DMS53 treated with DMSO at 0.1 percent for 48 hours (cell line): ENCODE results near the gene DIABLO.
"Not testable (repeated sequence)": the region's sequence is repeated elsewhere in the genome, so short reads cannot be mapped to it uniquely, and the experiment has no call there.

Source experiments
- DNase-seq: peaks from one replicate; lab custom pipeline; 2025; ENCODE audit not compliant: unreplicated experiment; lab: John Stamatoyannopoulos, UW

Gene DIABLO

DNA sequence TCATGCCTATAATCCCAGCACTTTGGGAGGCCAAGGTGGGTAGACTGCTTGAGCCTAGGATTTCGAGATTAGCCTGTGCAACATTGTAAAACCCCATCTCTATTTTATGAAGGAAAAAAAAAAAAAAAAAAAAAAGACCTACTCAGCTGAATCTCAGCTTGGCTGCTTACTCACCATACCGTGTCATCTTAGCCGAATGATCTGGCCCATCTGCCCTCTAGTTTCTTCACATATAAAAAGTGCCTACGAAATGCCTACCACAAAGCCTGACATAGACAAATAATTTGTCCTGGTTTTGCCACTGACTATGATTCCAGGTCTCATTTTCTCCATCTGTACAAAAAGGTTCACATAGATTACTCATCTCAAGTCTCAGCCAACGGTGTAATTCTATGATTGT lies 10.1 kb downstream of the DIABLO start:
- DNase-seq = no peak

DNA sequence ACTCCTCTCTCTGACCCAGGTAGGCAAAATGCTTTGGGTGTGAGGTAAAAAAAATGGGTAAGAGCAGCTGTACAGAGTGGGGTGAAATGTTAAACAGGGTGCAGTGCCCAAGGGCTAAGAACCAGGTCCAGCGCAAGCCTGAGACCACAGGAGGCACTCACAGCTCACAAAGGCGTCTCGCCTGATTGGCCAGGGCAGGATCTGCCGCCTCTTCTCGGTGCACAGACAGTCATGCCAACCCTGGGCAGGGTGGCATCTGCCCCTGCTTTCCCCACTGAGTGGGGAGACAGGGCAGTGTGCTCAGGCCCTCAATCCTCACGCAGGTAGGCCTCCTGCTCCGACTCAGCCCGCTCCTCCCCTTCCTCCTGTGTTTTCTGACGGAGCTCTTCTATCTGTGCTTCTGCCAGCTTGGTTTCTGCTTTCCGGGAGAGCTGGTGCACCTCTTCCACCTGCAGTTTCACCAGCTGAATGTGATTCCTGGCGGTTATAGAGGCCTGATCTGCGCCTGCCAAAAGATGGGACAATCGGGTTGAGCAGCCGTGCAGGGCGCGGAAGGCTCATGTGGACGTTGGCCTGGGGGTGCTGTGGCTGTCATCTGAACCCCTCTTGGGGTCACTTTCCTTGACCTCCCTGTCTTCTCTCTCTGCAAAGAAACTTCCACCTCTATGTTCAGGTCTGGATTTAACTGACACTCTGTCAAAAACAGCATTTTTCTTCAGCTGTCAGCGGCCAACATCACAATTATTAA lies 17.6 kb downstream of the DIABLO start:
- no peak for DNase-seq

DNA sequence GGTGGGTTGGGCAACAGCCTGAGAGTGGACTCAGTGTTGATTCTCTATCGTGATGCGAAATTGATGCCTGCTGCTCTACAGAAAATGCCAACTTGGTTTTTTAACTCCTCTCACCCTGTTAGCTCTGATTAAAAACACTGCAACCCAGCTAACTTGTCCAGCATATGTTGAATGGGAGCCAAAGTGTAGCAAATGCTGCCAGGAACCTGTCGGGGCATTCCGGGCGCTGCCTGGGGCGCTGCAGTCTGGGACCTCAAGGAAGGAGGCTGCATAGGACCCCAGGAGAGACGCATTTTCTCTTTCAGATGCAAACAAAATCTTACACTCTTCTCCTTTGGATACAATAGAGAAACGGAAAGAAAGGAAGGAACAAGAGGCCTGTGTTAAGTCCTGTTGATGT lies 18.5 kb downstream of the DIABLO start:
- DNase-seq = no peak

DNA sequence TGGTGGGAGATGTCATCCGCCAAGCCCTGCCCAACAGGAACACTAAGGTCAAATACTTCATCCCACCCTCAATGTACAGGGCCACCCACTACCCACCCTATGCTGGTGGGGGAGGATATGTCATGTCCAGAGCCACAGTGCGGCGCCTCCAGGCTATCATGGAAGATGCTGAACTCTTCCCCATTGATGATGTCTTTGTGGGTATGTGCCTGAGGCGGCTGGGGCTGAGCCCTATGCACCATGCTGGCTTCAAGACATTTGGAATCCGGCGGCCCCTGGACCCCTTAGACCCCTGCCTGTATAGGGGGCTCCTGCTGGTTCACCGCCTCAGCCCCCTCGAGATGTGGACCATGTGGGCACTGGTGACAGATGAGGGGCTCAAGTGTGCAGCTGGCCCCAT lies 18.9 kb downstream of the DIABLO start:
- no peak for DNase-seq

DNA sequence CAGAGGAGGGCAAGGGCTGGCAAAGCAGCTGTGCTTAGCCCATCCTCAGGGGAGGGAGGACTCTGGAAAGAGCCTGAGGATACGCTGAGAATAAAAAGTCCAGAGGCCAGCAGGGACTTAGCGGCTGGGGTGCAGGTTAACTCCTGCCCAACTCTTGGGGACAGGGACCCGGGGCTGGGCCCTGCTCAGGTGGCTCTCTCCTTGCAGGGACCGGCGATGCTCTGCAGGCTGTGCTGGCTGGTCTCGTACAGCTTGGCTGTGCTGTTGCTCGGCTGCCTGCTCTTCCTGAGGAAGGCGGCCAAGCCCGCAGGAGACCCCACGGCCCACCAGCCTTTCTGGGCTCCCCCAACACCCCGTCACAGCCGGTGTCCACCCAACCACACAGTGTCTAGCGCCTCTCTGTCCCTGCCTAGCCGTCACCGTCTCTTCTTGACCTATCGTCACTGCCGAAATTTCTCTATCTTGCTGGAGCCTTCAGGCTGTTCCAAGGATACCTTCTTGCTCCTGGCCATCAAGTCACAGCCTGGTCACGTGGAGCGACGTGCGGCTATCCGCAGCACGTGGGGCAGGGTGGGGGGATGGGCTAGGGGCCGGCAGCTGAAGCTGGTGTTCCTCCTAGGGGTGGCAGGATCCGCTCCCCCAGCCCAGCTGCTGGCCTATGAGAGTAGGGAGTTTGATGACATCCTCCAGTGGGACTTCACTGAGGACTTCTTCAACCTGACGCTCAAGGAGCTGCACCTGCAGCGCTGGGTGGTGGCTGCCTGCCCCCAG lies 19.6 kb downstream of the DIABLO start:
- DNase-seq = no peak

DNA sequence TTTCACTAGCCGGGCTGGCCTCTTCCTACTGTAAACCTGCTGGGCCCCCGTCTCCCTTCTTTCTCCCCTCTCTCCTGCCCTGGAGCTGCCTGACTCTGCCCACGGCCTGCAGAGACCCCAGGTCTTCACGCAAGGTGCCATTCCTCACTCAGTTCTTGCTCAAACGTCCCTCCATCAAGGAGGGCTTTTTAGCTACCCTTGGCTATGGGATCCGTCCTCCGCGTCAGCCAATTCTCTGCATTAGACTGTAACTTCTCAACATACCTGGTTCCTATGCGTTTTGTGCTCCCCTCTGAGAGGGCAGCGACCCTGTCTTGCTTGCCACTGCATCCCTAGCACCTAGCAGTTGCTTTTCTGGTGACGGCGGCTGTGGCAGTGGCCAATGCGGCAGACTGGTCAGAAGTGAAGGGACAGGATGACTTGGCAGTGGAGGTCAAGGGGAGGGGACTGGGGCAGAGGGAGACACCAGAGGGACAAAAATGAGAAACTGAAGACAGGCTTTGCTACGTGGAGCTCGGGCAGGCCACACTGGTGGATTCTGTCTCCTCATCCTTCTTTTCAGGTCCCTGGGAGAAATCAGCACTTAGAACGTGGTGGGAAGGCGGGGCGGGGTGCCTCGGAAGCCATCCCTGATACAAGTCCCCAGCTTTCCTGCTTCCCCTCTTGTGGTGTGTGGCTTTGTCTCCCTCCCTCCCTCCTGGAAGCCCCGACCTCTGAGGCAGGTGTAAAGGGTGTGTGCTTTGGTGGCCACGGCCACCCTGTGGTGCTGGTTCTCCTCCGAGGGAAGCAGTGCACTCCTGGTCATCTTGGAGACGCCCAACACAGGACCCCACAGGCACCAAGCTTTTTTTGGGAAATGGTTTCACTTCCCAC lies 20.6 kb downstream of the DIABLO start:
- DNase-seq = no peak

DNA sequence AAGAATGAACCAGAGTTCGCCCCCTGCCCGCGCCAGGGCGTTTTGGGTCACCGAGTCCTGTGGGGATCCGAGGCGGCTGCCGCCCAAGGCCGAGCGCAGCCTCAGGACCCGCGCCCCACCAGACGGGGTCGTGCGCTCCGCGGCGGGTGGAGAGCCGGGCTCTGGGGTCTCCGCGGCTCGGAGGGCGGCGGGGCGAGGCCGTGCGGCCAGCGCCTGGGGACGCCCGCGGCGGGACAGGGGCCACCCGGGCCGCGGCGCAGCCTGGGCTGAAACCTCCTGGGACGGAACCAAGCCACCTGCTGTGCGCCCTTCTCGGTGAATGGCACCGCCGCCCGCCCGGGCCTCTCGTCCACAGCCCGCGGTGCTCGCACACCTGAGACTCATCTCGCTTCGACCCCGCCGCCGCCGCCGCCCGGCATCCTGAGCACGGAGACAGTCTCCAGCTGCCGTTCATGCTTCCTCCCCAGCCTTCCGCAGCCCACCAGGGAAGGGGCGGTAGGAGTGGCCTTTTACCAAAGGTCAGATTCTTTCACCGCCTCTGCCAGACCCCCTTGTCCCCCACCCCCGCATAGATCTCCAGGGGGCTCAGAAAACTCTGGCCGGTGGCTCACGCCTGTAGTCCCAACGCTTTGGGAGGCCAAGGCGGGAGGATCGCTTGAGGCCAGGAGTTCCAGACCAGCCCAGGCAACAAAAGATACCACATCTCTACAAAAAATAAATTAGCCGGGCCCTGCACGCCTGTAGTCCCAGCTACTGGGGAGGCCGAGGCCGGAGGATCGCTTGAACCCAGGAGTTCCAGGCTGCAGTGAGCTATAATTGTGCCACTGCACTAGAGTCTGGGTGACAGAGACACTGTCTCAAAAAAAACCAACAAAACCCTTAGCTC lies 21.4 kb downstream of the DIABLO start:
- no peak for DNase-seq

DNA sequence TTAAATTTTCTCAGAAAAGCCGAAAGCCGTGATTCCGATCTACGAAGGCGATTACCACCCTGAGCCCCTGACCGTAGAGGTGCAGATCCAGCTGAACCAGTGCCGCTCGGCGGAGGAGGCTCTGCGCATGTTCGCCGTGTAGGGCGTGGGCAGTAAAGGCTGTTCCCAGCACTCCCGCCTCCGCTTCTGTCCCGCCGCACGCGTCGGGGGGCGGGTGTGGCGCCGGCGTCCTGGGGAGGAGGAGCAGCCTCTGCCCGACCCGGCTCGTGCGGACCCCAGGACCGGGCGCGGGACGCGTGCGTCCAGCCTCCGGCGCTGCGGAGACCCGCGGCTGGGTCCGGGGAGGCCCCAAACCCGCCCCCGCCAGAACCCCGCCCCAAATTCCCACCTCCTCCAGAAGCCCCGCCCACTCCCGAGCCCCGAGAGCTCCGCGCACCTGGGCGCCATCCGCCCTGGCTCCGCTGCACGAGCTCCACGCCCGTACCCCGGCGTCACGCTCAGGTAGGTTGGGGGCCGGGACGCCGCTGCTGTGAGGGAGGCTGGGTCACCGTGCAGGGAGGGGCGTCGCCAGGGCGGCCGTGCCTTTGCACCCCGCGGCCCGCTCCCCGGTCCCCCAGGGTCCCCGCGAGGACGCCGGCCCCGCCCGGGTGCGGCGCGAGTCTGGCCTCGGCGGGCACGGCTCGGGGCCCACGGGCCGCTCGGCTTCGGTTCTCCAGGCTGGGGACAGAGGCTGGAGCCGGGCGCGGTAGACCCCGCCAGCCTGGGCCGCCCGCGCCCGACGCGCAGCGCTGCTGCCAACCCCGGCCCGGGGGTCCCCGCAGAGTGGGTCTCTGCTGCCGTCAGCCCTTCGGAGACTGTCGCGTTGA lies 22.3 kb downstream of the DIABLO start, which contains the start of gene B3GNT4:
B3GNT4 (plus strand) TSS at position 409 of the 866 bp plus-strand sequence. CDS start 910 bp downstream, outside the sequence.
- peak; percentile 54 for DNase-seq

DNA sequence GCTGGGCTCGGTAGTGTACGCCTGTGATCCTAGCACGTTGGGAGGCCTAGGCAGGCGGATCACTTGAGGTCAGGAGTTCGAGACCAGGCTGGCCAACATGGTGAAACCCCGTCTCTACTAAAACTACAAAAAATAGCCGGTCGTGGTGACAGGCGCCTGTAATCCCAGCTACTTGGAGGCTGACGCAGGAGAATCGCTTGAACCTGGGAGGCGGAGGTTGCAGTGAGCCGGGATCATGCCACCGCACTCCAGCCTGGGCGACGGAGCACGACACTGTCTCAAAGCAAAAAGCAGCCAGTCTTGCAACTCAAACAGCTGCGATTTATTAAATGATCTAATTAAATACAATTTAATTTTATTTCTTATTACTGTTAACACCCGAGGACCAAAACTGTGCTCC lies 23.0 kb downstream of the DIABLO start:
- not testable (repeated sequence) for DNase-seq

DNA sequence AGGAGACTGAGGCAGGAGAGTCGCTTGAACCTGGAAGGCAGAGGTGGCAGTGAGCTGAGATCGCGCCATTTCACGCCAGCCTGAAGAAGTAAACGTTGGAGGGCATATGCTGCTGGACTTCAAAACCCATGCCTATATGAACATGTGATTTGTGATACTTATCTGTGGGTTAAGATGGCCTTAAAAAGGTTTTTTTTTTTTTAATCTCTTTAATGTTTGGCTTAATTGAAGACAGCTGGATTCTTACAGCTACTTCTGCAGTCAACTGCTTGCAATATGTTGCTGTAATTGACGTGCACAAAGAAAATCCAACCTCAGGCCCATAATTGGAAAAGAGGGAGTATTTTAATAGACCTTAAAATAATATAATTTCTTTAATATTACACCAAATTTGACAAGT lies 23.8 kb downstream of the DIABLO start:
- no peak for DNase-seq

DNA sequence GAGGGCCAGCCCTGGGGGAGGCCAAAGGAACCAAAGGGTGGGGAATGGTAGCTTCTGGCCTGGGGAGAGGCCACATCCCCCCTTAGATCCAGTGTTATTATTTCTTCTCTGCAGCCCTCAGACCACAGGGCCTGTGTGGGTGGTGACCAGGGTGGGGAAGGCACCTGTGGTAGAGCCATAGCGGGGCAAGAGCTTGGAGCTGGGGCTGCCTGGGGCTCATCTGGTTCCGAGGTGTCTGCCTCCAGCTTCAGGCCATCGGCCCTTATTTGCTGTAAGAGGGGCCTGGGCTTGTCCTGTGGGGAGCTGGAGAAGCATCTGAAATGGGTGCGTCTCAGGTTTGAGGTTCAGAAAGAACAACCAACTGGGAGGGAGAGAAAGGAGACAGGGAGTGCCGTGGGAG lies 24.5 kb downstream of the DIABLO start:
- DNase-seq = no peak

DNA sequence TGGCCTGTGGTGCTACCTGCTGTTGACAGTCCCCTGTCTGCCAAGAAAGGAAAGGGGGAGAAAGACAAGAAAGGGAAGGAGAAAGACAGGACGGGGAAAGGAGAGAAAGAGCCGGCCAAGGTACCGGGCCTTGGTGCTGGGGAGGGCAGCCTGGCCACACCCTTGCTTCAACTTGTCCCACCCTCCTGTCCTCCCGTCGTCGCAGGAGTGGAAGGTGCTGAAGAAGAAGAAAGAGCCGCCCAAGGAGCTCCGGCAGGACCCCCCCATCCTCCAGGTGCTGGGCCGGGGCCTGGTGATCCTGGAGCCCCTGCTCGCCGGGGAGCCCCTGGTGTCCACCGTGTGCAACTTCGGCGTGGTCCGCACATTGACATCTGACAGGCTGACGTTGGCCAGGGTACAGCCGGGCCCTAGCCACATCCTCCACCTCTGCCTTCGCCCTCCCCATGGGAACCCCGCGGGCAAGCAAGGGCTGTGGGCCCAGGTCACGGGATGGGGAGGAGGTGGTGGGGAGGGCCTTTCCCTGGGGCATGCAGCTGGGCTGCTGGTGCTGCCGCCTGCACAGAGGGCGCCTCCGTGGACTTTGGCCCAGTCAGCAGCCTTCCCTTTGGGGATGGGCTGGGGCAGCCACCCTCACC lies 25.2 kb downstream of the DIABLO start:
- no peak for DNase-seq

DNA sequence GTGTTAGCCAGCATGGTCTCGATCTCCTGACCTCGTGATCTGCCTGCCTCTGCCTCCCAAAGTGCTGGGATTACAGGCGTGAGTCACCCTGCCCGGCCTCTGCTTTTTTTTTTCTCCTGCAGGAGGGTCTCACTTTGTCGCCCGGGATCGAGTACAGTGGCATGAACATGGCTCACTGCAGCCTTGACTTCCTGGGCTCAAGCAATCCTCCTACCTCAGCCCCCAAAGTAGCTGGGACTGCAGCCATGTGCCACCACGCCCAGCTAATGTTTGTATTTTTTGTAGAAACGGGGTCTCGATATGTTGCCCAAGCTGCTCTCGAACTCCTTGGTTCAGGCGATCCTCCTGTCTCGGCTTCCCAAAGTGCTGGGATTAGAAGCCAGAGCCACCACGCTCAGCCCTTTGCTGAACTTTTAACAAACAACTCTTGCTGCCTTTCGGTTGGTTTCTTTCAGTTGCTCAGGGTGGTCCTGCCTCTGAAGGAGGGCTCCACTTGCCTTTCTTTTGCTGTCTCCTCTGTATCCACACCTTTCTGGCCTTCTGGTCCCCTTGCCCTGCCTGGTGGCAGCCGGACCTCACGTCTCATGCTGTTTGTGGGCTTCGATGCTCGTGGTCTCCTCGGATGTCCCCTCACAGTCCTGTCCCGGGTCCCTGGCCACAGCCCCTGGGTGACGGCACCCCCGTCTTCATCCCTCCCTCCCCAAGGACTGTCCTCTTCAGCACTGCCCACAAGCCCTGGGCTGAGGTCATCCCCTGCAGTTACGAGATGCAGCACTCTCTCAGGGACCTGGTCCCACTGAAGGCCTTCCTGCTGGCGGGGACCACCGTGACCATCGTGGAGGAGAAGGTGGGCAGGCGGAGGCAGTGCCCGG lies 26.1 kb downstream of the DIABLO start:
- no peak for DNase-seq

DNA sequence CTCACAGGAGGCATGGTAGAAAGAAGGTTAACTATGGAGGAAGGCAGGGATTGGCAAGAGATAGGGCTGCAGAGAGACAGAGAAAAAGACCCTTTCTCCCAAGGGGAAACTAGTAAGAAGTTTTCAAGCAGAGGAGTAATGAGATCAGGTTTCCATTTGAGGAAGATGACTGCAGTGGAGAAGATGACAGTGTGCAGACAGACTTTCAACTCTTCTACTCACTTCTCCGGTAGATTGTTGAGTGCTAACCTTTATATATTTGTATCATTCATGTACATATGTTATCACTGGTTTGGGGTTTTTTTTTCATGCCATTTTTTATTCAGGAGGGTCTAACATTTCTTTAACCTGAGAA lies 28.3 kb downstream of the DIABLO start:
- no peak for DNase-seq

DNA sequence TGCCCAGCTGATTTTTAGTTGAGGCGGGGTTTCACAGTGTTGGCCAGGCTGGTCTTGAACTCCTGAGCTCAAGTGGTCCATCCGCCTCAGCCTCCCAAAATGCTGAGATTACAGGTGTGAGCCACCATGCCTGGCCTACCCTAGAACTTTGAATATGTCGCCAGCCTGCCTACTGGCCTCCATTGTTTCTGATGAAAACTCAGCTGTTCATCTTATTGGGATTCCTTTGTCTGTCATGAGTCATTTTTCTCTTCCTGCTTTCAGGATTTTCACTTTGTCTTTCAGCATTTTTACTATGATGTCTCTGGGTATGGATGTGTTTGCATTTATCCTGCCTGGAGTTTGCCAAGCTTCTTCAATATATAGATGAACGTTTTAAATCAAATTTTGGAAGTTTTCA lies 30.4 kb downstream of the DIABLO start:
- DNase-seq = no peak

DNA sequence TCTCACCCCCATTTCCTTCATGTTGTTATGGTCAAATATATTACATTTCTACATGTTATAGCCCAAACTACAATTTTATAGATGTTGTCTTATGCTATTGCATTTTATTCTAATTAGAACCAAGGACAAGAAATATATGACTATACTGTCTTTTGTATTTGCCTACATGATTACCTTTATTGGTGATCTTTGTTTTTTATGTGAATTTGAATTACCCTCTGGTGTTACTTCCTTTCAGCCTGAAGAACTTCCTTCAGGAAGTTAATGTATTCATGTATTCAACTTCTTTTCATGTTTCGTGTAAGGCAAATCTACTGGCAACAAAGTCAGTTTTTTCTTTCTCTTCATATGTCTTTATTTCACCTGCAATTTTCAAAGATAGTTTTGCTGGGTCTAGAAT lies 31.0 kb downstream of the DIABLO start:
- no peak for DNase-seq

DNA sequence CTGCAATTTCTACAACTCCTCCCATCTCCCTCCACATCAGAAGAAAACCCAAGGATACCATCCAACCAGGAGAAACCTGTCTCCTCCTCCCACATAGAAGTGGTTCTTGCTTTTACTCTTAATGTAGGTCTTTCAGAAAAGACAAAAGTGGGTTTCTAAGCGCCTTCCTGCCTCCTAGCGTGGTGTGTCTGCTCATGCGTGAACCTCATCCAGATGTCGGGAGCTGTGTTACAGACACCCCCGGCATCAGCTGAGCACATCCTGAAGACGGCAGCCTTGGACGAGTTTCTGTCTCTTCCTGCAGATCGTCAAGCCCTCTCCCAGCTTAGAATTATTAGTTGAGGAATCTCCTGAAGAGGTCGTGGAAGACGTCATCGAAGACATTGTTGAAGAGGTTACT lies 33.4 kb downstream of the DIABLO start:
- DNase-seq = no peak
